Keratinocyte (primary cell): Measurements from ENCODE around the gene BCL11B. TPM values are rescaled to one million over a fixed set of nuclear protein-coding genes. Genes with fewer than 3 reads are reported as not detected.

Experiments
- DNase-seq: peaks from one replicate; pipeline ENCODE4 v3.0.0-alpha.2; 2011; ENCODE audit warnings: low read depth, missing footprints, low spot score
- FAIRE-seq: peaks from 2 replicates; lab custom pipeline; 2011; peaks lifted over from hg19 to GRCh38; lab: Jason Lieb, UNC
- H2AFZ ChIP-seq: 2 replicates; pipeline ENCODE4 v1.6.0; 2012; ENCODE audit warnings: low read length, control low read depth, inconsistent platforms; ENCODE audit not compliant: control insufficient read depth
- H3K27ac ChIP-seq: 2 replicates; pipeline ENCODE4 v1.5.1; 2011; ENCODE audit warnings: low read length; ENCODE audit not compliant: control insufficient read depth, insufficient read depth
- H3K27me3 ChIP-seq: 3 replicates; pipeline ENCODE4 v1.6.0; 2011; ENCODE audit warnings: low read length; ENCODE audit not compliant: control insufficient read depth, insufficient read depth; ENCODE audit errors: extremely low read depth
- H3K36me3 ChIP-seq, 2 experiments: 2 replicates in 1 of 2; 3 replicates in 1 of 2; pipeline ENCODE4 v1.5.1; 2011; ENCODE audit warnings: low read length in 2 of 2, mild to moderate bottlenecking in 1 of 2; ENCODE audit not compliant: control insufficient read depth in 2 of 2, insufficient read depth in 2 of 2; ENCODE audit errors: extremely low read depth in 1 of 2
- H3K4me1 ChIP-seq: 3 replicates; pipeline ENCODE4 v1.5.1; 2011; ENCODE audit warnings: low read length; ENCODE audit not compliant: control insufficient read depth, insufficient read depth; ENCODE audit errors: extremely low read depth
- H3K4me2 ChIP-seq: 3 replicates; pipeline ENCODE4 v1.6.0; 2011; ENCODE audit warnings: low read depth, low read length; ENCODE audit not compliant: control insufficient read depth, insufficient read depth; ENCODE audit errors: extremely low read depth
- H3K4me3 ChIP-seq, 3 experiments: fragments of 200-600 bp in 1 of 3; sonication (generic) in 1 of 3; 2 replicates in 2 of 3; 3 replicates in 1 of 3; pipeline ENCODE4 v1.5.1; 2011 to 2016; ENCODE audit warnings: low read length in 3 of 3, mild to moderate bottlenecking in 3 of 3, control low read depth in 2 of 3, inconsistent platforms in 1 of 3, low read depth in 1 of 3, mixed read lengths in 1 of 3, mixed run types in 1 of 3, moderate library complexity in 1 of 3; ENCODE audit not compliant: control insufficient read depth in 2 of 3, insufficient read depth in 2 of 3; ENCODE audit errors: extremely low read depth in 1 of 3
- H3K79me2 ChIP-seq: 2 replicates; pipeline ENCODE4 v1.6.0; 2012; ENCODE audit warnings: low read length; ENCODE audit not compliant: control insufficient read depth, insufficient read depth
- H3K9ac ChIP-seq: 3 replicates; pipeline ENCODE4 v1.6.0; 2011; ENCODE audit warnings: low read length; ENCODE audit not compliant: control insufficient read depth, insufficient read depth; ENCODE audit errors: extremely low read depth
- H3K9me1 ChIP-seq: 3 replicates; pipeline ENCODE4 v1.6.0; 2011; ENCODE audit warnings: low read length; ENCODE audit not compliant: control insufficient read depth, insufficient read depth; ENCODE audit errors: extremely low read depth
- H3K9me3 ChIP-seq: 2 replicates; pipeline ENCODE4 v1.5.1; 2012; ENCODE audit warnings: low read depth, low read length; ENCODE audit not compliant: control insufficient read depth
- H4K20me1 ChIP-seq: 3 replicates; pipeline ENCODE4 v1.6.0; 2011; ENCODE audit warnings: low read length; ENCODE audit not compliant: control insufficient read depth, insufficient read depth; ENCODE audit errors: extremely low read depth
- EZH2 ChIP-seq: IDR thresholded peaks from one replicate; pipeline ENCODE4 v1.6.1; 2012; ENCODE audit warnings: inconsistent platforms, mild to moderate bottlenecking, low read length, moderate library complexity
- dilution Hi-C: fragments of 300-500 bp; cut with MboI; formaldehyde crosslinking; loops from one replicate; pipeline ENCODE4 v1.7.0; 2020; ENCODE audit warnings: low sequenced_read_pairs; ENCODE audit not compliant: extremely low pct_ligation_motif_present
- polyA plus RNA-seq, 5 experiments: library from polyadenylated mRNA; depleted of rRNA in 3 of 5; stranded (reverse) in 3 of 5; stranded (forward) in 1 of 5; unstranded in 1 of 5; fragments of >200 nt; gene quantifications; 1 replicate in 1 of 5; 2 replicates in 3 of 5; 3 replicates in 1 of 5; pipeline versions ENCODE4 v1.2.1 to v1.2.3, GENCODE V29; 2011 to 2012; ENCODE audit warnings: missing spikeins in 2 of 5, low read depth in 1 of 5, low replicate concordance in 1 of 5
- TF ChIP-seq, protein P1 (sequence below), 3 experiments: IDR thresholded peaks in 1 of 3; conservative IDR thresholded peaks in 1 of 3; optimal IDR thresholded peaks in 1 of 3; 2 replicates in 2 of 3; 3 replicates in 1 of 3; pipeline versions ENCODE3 to v1.5.1; 2011; ENCODE audit warnings: low read length in 3 of 3, mild to moderate bottlenecking in 3 of 3, moderate library complexity in 2 of 3, control low read depth in 1 of 3, inconsistent platforms in 1 of 3; ENCODE audit not compliant: insufficient read depth in 2 of 3; ENCODE audit errors: extremely low read depth in 1 of 3

Gene BCL11B
- polyA plus RNA-seq, 1 donor (not counting 4 experiments of a cell fraction or from before 2014, with no cell fraction given) = 5.2 TPM

DNA sequence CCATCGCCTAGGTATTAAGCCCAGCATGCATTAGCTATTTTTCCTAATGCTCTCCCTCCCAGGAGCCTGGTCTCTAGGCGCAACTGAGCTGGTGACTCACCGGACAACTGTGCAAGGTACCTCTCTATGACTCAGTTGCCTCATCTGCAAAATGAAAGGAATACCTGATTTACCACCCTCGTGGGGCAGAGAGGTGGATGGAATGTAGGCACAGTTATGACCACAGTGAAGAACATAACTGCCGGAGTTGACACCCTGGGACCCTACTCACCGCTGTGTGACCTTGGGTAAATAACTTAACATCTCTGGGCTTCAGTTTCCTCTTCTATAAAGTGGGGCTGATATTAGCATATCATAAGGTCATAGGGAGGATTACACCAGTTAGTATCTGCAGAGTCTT, 22.6 kb downstream of the BCL11B start:
- H3K27ac ChIP-seq = peak overlapping the region; percentile 53
- H2AFZ ChIP-seq = no peak overlapping the region
- dilution Hi-C loops = no loop called here

DNA sequence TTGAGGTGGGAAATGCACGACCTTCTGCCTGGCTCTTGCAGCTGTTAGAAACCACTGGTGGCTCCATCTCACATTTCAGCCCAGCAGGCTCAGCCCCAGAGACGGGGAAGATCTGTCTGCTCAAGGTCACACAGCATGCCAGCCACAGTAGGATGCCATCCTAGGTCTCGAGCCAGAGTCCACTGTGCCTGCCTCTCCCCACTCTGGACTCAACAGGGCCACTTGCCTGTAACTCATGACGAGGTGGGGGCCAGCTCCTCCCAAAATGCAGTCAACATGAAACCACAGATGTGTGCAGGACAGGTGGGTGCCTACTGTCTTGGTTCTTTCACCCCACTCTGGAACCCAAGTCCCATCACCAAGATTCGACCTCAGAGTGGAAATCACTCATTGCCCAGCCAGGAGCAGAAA, 23.2 kb downstream of the BCL11B start:
- H3K27me3 ChIP-seq = no peaks in the 10 kb centered on the region
- no peaks in the 10 kb centered on the region for H3K9me1 ChIP-seq
- FAIRE-seq (no peak), DNase-seq (no peak)
- H3K79me2 ChIP-seq = peaks cover 93% of the 10 kb centered on the region
- H3K9me3 ChIP-seq = no peaks in the 10 kb centered on the region
- TF ChIP-seq EZH2 = no peak
- peak overlapping the region; percentile 40 for H3K27ac ChIP-seq
- no peaks in the 10 kb centered on the region for H4K20me1 ChIP-seq
- H3K9ac ChIP-seq = no peak overlapping the region
- H3K36me3 ChIP-seq = peaks cover 0 to 9% of the 10 kb centered on the region in 2 experiments
- peaks cover 70% of the 10 kb centered on the region for H3K4me1 ChIP-seq
- H3K4me3 ChIP-seq = no peak overlapping the region
- dilution Hi-C loops = no loop called here
- H3K4me2 ChIP-seq = no peak overlapping the region
- no peak overlapping the region for H2AFZ ChIP-seq

More for the DNA sequence above, 22.6 kb downstream of the BCL11B start:
- H3K4me3 ChIP-seq = no peak overlapping the region
- DNase-seq (peak; percentile 56), FAIRE-seq (peak; percentile 99)
- H3K4me2 ChIP-seq = peak overlapping the region; percentile 66
- peaks cover 93% of the 10 kb centered on the region for H3K79me2 ChIP-seq
- H3K9me1 ChIP-seq = no peaks in the 10 kb centered on the region
- H3K9ac ChIP-seq = no peak overlapping the region
- no peaks in the 10 kb centered on the region for H4K20me1 ChIP-seq
- H3K9me3 ChIP-seq = no peaks in the 10 kb centered on the region
- no peaks in the 10 kb centered on the region for H3K27me3 ChIP-seq
- peaks cover 3 to 12% of the 10 kb centered on the region in 2 experiments for H3K36me3 ChIP-seq
- peaks cover 66% of the 10 kb centered on the region for H3K4me1 ChIP-seq
- TF ChIP-seq, protein P1, sequence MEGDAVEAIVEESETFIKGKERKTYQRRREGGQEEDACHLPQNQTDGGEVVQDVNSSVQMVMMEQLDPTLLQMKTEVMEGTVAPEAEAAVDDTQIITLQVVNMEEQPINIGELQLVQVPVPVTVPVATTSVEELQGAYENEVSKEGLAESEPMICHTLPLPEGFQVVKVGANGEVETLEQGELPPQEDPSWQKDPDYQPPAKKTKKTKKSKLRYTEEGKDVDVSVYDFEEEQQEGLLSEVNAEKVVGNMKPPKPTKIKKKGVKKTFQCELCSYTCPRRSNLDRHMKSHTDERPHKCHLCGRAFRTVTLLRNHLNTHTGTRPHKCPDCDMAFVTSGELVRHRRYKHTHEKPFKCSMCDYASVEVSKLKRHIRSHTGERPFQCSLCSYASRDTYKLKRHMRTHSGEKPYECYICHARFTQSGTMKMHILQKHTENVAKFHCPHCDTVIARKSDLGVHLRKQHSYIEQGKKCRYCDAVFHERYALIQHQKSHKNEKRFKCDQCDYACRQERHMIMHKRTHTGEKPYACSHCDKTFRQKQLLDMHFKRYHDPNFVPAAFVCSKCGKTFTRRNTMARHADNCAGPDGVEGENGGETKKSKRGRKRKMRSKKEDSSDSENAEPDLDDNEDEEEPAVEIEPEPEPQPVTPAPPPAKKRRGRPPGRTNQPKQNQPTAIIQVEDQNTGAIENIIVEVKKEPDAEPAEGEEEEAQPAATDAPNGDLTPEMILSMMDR (optimal IDR thresholded peaks at IDR 0.05 in 1 of 3, IDR thresholded peaks at IDR 0.05 in 1 of 3, conservative IDR thresholded peaks at IDR 0.05 in 1 of 3; ENCODE audit: extremely low read depth in 1 of 3, insufficient read depth in 2 of 3, low read length in 3 of 3) = no peak
- TF ChIP-seq EZH2 = no peak

DNA sequence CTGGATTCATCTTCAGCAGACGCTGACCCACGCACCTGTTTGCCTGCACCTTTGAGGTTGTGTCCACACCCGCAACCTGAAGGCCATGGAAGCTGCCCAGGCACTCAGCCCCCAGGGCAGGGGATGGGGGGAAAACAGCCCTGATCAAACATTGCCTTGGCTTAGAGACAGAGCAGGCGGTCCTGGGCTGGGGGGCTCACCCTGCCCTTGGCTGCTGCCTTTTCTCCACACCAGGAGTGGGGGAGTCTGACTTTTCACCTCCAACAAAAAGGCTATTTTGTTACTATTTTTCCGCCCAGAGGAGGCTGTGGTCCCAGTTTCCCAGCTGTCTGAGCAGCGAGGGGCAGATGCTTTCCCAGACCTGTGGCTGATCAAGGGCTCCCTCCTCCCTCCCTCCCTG, 24.2 kb downstream of the BCL11B start:
- no peaks in the 10 kb centered on the region for H3K9me1 ChIP-seq
- H3K27me3 ChIP-seq = no peaks in the 10 kb centered on the region
- H3K9ac ChIP-seq = no peak overlapping the region
- no peak overlapping the region for H2AFZ ChIP-seq
- no peaks in the 10 kb centered on the region for H3K9me3 ChIP-seq
- peak overlapping the region; percentile 99 for H3K4me2 ChIP-seq
- TF ChIP-seq, protein P1 (optimal IDR thresholded peaks at IDR 0.05 in 1 of 3, IDR thresholded peaks at IDR 0.05 in 1 of 3, conservative IDR thresholded peaks at IDR 0.05 in 1 of 3; ENCODE audit: extremely low read depth in 1 of 3, insufficient read depth in 2 of 3, low read length in 3 of 3) = no peak
- no peak for TF ChIP-seq EZH2
- H4K20me1 ChIP-seq = no peaks in the 10 kb centered on the region
- H3K27ac ChIP-seq = peak overlapping the region; percentile 92
- DNase-seq (no peak), FAIRE-seq (no peak)
- peaks cover 70% of the 10 kb centered on the region for H3K4me1 ChIP-seq
- peaks cover 0 to 5% of the 10 kb centered on the region in 2 experiments for H3K36me3 ChIP-seq
- H3K4me3 ChIP-seq = no peak overlapping the region
- peaks cover 93% of the 10 kb centered on the region for H3K79me2 ChIP-seq
- dilution Hi-C loops = no loop called here
